Uterus (tissue), 4 donors: ENCODE results near the gene CCDC170. TPM values are rescaled to one million over a fixed set of nuclear protein-coding genes. Genes with fewer than 3 reads are reported as not detected.

Source experiments
- DNase-seq, 2 donors: peaks; one replicate each; pipeline ENCODE4 v3.0.0-alpha.2; 2019 to 2020
- H3K27ac ChIP-seq, 2 donors: fragments of 200-600 bp; sonication (generic); 1 replicate in 1 of 2; 2 replicates in 1 of 2; pipeline ENCODE4 v1.5.1; 2016 to 2018
- H3K27me3 ChIP-seq, 2 donors: fragments of 200-600 bp; sonication (generic); one replicate each; pipeline ENCODE4 v1.5.1; 2018 to 2019; ENCODE audit warnings: control low read depth in 1 of 2
- H3K36me3 ChIP-seq, 2 donors: fragments of 200-600 bp; sonication (generic); one replicate each; pipeline ENCODE4 v1.5.1; 2019; ENCODE audit warnings: control low read depth in 1 of 2
- H3K4me1 ChIP-seq, 2 donors: fragments of 200-600 bp; sonication (generic); one replicate each; pipeline ENCODE4 v1.5.1; 2018 to 2019; ENCODE audit warnings: control low read depth in 1 of 2
- H3K4me3 ChIP-seq, 2 donors: fragments of 200-600 bp; sonication (generic); 1 replicate in 1 of 2; 2 replicates in 1 of 2; pipeline ENCODE4 v1.5.1; 2018 to 2019; ENCODE audit warnings: mild to moderate bottlenecking in 1 of 2
- H3K9me3 ChIP-seq, 2 donors: fragments of 200-600 bp; sonication (generic); one replicate each; pipeline ENCODE4 v1.5.1; 2019; ENCODE audit warnings: control low read depth in 1 of 2
- CTCF ChIP-seq, 4 experiments: fragments of 200-600 bp in 2 of 4; fragments of 450-650 bp in 2 of 4; sonication (generic) in 2 of 4; IDR thresholded peaks; one replicate each; pipeline ENCODE4 v1.5.1; 2016 to 2019; ENCODE audit warnings: antibody characterized with exemption in 4 of 4, mild to moderate bottlenecking in 2 of 4, moderate library complexity in 1 of 4
- POLR2A ChIP-seq, 2 donors: fragments of 450-650 bp; IDR thresholded peaks; one replicate each; pipeline ENCODE4 v1.6.1; 2016; ENCODE audit warnings: antibody characterized with exemption in 2 of 2, mild to moderate bottlenecking in 1 of 2, moderate library complexity in 1 of 2
- intact Hi-C: fragments of 100-400 bp; cut with DNase I; formaldehyde crosslinking; loops from one replicate; pipeline ENCODE4 v1.15.1; 2023; ENCODE audit warnings: low total_unique reads
- total RNA-seq, 4 donors: library from RNA; depleted of rRNA in 3 of 4; stranded (reverse); fragments of >200 nt in 3 of 4; gene quantifications; one replicate each; pipeline versions ENCODE4 v1.1.0 to v1.2.4, GENCODE V29; 2014 to 2023
- donor health status: DM: yes; HTN: yes; CAD: no.

Gene CCDC170
- total RNA-seq, 4 donors from 2014 or later = 0.29 to 14.2 (median 4.1) TPM

- H3K27ac ChIP-seq = no peak overlapping the region
- H3K36me3 ChIP-seq = no peaks in the 10 kb centered on the region
- TF ChIP-seq CTCF (IDR thresholded peaks at IDR 0.05) (no peak), POLR2A (IDR thresholded peaks at IDR 0.05) (no peak)
- intact Hi-C loops = no loop called here
- H3K27me3 ChIP-seq = no peaks in the 10 kb centered on the region
- no peak for DNase-seq
- H3K9me3 ChIP-seq = no peaks in the 10 kb centered on the region
- H3K4me3 ChIP-seq = no peak overlapping the region
- peaks cover 0 to 3% of the 10 kb centered on the region in 2 donors for H3K4me1 ChIP-seq
Measured at GRCh38 chr6:151620179-151620578, 126.4 kb downstream of the CCDC170 start.

- H3K27me3 ChIP-seq = no peaks in the 10 kb centered on the region
- H3K36me3 ChIP-seq = no peaks in the 10 kb centered on the region
- H3K4me3 ChIP-seq = no peak overlapping the region
- no peak overlapping the region for H3K27ac ChIP-seq
- DNase-seq = no peak
- no peaks in the 10 kb centered on the region for H3K9me3 ChIP-seq
- no peak for TF ChIP-seq CTCF (IDR thresholded peaks at IDR 0.05)
- no peak for TF ChIP-seq POLR2A (IDR thresholded peaks at IDR 0.05)
- intact Hi-C loops = no loop called here
- no peaks in the 10 kb centered on the region for H3K4me1 ChIP-seq
Measured at GRCh38 chr6:151624071-151624470, 130.3 kb downstream of the CCDC170 start.

- TF ChIP-seq CTCF (IDR thresholded peaks at IDR 0.05) = no peak
- no peak for TF ChIP-seq POLR2A (IDR thresholded peaks at IDR 0.05)
- intact Hi-C loops = no loop called here
- H3K4me1 ChIP-seq = no peaks in the 10 kb centered on the region
- H3K4me3 ChIP-seq = no peak overlapping the region
- H3K9me3 ChIP-seq = no peaks in the 10 kb centered on the region
- H3K27me3 ChIP-seq = no peaks in the 10 kb centered on the region
- no peaks in the 10 kb centered on the region for H3K36me3 ChIP-seq
- no peak overlapping the region for H3K27ac ChIP-seq
- no peak for DNase-seq
Measured at GRCh38 chr6:151624481-151624880, 130.7 kb downstream of the CCDC170 start.

GRCh38 chr6:151624900-151625536 is 131.2 kb downstream of the CCDC170 start:
- no peaks in the 10 kb centered on the region for H3K4me1 ChIP-seq
- H3K27ac ChIP-seq = no peak overlapping the region
- no peaks in the 10 kb centered on the region for H3K27me3 ChIP-seq
- H3K4me3 ChIP-seq = no peak overlapping the region
- TF ChIP-seq POLR2A (IDR thresholded peaks at IDR 0.05) (no peak), CTCF (IDR thresholded peaks at IDR 0.05) (no peak)
- H3K9me3 ChIP-seq = no peaks in the 10 kb centered on the region
- no peak for DNase-seq
- intact Hi-C loops = no loop called here
- H3K36me3 ChIP-seq = no peaks in the 10 kb centered on the region

GRCh38 chr6:151627689-151628444 is 134.1 kb downstream of the CCDC170 start:
- H3K4me3 ChIP-seq = no peak overlapping the region
- DNase-seq = no peak
- no peaks in the 10 kb centered on the region for H3K4me1 ChIP-seq
- intact Hi-C loops = no loop called here
- no peaks in the 10 kb centered on the region for H3K36me3 ChIP-seq
- H3K27me3 ChIP-seq = no peaks in the 10 kb centered on the region
- H3K9me3 ChIP-seq = no peaks in the 10 kb centered on the region
- TF ChIP-seq POLR2A (IDR thresholded peaks at IDR 0.05) = no peak
- no peak for TF ChIP-seq CTCF (IDR thresholded peaks at IDR 0.05)
- peak overlapping the region; percentile 24 to 26 for H3K27ac ChIP-seq
